Fibroblast of skin of left biceps (primary cell): ENCODE measurements around the gene SHROOM2.
A peak's percentile ranks its signal among the peaks of the same experiment; 100 is the strongest.

Source experiments
- DNase-seq, 2 experiments: peaks; one replicate each; pipeline ENCODE4 v3.0.0-alpha.2; 2013; ENCODE audit warnings: low read depth in 2 of 2

Gene SHROOM2

GRCh38 chrX:9940421-9940820, 154.2 kb downstream of the SHROOM2 start:
- no peak for DNase-seq

GRCh38 chrX:9942086-9942485, 155.9 kb downstream of the SHROOM2 start:
- DNase-seq: no peak

GRCh38 chrX:9943420-9943819, 157.2 kb downstream of the SHROOM2 start:
- no peak for DNase-seq

GRCh38 chrX:9947131-9947794, 161.0 kb downstream of the SHROOM2 start:
- no peak for DNase-seq

GRCh38 chrX:9948406-9948805, 162.2 kb downstream of the SHROOM2 start:
- DNase-seq: no peak

- no peak for DNase-seq
These were observed 166.1 kb downstream of the SHROOM2 start for GRCh38 chrX:9952300-9952699.

GRCh38 chrX:9953396-9953795, 167.2 kb downstream of the SHROOM2 start:
- DNase-seq: no peak

GRCh38 chrX:9955506-9955905, 169.3 kb downstream of the SHROOM2 start:
- DNase-seq: peak; percentile 24 to 30

GRCh38 chrX:9957743-9958142, 171.5 kb downstream of the SHROOM2 start:
- no peak for DNase-seq

- no peak for DNase-seq
These were observed 172.0 kb downstream of the SHROOM2 start for GRCh38 chrX:9958183-9958582.

- no peak for DNase-seq
These were observed 175.5 kb downstream of the SHROOM2 start for GRCh38 chrX:9961750-9962149.

GRCh38 chrX:9966775-9967408, 180.7 kb downstream of the SHROOM2 start, which contains the start of gene CLDN34:
Gene CLDN34, plus strand, starts transcription at chrX:9967358. Its CDS starts 0 bp downstream, at chrX:9967358.
- no peak for DNase-seq

- no peak for DNase-seq
These were observed 191.4 kb downstream of the SHROOM2 start for GRCh38 chrX:9977635-9978034.

- DNase-seq: no peak
These were observed 194.2 kb downstream of the SHROOM2 start for GRCh38 chrX:9980401-9980800.

GRCh38 chrX:9980927-9981326, 194.7 kb downstream of the SHROOM2 start:
- no peak for DNase-seq

- DNase-seq: no peak
These were observed 197.2 kb downstream of the SHROOM2 start for GRCh38 chrX:9983441-9983840.

GRCh38 chrX:9983846-9984245, 197.6 kb downstream of the SHROOM2 start:
- DNase-seq: no peak

- no peak for DNase-seq
These were observed 202.5 kb downstream of the SHROOM2 start for GRCh38 chrX:9988762-9989161.

- no peak for DNase-seq
These were observed 205.8 kb downstream of the SHROOM2 start for GRCh38 chrX:9992061-9992460.

GRCh38 chrX:9992724-9993123, 206.5 kb downstream of the SHROOM2 start:
- no peak for DNase-seq

GRCh38 chrX:9995855-9996339, 209.7 kb downstream of the SHROOM2 start:
- peak; percentile 32 to 45 for DNase-seq

- no peak for DNase-seq
These were observed 210.8 kb downstream of the SHROOM2 start for GRCh38 chrX:9997041-9997440.

- no peak for DNase-seq
These were observed 211.3 kb downstream of the SHROOM2 start for GRCh38 chrX:9997524-9997923.
